ENCODE measurements around the gene WDR45B. TPM values are rescaled to one million over a fixed set of nuclear protein-coding genes. Genes with fewer than 3 reads are reported as not detected.

The WDR45B gene
- total and polyA plus RNA-seq, 2 experiments from 2014 or later = 83.2 to 99.5 TPM

DNA sequence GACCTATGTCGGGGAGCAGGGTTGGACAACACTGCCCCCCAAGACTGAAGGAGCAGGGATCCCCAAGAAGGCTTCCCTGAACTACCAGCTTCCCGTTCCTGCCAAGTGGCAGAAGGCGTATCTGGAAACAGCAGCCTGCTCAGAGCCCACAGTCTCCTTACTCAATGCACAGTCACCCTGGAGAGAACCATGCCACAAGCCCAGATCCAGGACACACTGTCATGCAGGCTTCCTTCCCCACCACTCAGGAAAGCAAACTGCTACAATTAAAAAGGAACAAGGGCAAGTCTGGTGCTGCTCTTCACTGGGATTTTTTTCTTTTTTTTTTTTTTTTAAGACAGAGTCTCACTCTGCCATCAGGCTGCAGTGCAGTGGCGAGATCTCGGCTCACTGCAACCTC, 8.2 kb downstream of the WDR45B start:
- H3K4me1 ChIP-seq (ENCODE audit: low read depth) = no peaks in the 10 kb centered on the region
- H3K9me3 ChIP-seq (ENCODE audit: low read depth) = no peaks in the 10 kb centered on the region
- H3K36me3 ChIP-seq = peaks cover 34% of the 10 kb centered on the region
- no peak for DNase-seq (ENCODE audit: low read depth in 1 of 2, low spot score in 1 of 2)
- H3K4me3 ChIP-seq = no peak overlapping the region
- TF ChIP-seq, protein P1, sequence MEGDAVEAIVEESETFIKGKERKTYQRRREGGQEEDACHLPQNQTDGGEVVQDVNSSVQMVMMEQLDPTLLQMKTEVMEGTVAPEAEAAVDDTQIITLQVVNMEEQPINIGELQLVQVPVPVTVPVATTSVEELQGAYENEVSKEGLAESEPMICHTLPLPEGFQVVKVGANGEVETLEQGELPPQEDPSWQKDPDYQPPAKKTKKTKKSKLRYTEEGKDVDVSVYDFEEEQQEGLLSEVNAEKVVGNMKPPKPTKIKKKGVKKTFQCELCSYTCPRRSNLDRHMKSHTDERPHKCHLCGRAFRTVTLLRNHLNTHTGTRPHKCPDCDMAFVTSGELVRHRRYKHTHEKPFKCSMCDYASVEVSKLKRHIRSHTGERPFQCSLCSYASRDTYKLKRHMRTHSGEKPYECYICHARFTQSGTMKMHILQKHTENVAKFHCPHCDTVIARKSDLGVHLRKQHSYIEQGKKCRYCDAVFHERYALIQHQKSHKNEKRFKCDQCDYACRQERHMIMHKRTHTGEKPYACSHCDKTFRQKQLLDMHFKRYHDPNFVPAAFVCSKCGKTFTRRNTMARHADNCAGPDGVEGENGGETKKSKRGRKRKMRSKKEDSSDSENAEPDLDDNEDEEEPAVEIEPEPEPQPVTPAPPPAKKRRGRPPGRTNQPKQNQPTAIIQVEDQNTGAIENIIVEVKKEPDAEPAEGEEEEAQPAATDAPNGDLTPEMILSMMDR (IDR thresholded peaks at IDR 0.05; ENCODE audit: low read depth, low read length) = no peak
- H3K27me3 ChIP-seq = no peaks in the 10 kb centered on the region
- H3K27ac ChIP-seq = no peak overlapping the region

DNA sequence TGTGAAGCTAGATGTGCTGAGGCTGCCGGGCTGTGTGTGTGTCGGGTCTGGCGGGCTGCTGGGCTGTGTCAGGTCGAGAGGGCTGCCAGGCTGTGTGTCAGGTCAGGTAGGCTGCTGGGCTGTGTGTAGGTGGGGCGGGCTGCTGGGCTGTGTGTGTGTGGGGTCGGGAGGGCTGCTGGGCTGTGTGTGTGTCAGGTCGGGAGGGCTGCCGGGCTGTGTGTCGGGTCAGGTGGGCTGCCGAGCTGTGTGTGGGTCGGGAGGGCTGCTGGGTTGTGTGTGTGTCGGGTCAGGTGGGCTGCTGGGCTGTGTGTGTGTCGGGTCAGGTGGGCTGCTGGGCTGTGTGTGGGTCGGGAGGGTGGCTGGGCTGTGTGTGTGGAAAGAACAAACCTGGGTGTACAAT, 8.6 kb downstream of the WDR45B start:
- H3K27ac ChIP-seq = no peak overlapping the region
- H3K9me3 ChIP-seq (ENCODE audit: low read depth) = no peaks in the 10 kb centered on the region
- H3K36me3 ChIP-seq = peaks cover 34% of the 10 kb centered on the region
- no peaks in the 10 kb centered on the region for H3K4me1 ChIP-seq (ENCODE audit: low read depth)
- TF ChIP-seq, protein P1 (IDR thresholded peaks at IDR 0.05; ENCODE audit: low read depth, low read length) = no peak
- H3K27me3 ChIP-seq = no peaks in the 10 kb centered on the region
- no peak for DNase-seq (ENCODE audit: low read depth in 1 of 2, low spot score in 1 of 2)
- no peak overlapping the region for H3K4me3 ChIP-seq

DNA sequence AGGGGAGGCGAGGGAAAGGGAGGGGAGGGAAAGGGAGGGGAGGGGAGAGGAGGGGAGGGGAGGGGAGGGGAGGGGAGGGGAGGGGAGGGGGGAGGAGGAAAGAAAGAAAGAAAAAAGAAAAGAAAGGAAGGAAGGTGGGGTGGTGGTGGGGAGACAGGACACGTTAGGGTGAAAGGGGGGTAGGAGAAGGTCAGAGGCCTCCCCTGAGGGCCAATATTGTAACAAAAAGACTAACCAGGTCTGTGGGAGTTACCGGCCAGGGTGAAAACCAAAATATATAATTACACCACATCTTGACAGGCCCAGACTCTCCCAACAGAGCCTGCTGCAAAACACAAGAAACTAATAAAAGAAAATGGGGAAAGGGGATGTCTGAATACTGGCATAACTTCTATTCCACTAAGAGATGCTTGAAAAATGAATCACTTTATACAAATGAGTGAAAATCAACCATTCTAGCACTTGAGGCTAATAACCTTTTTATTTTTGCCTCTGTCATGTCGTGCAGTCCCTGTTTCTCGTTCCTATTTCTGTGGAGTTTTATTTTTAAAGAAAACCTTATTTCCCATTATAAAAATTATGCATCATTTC, 10.0 kb downstream of the WDR45B start:
- Histone ChIP-seq H3K27ac (no peak overlapping the region), H3K4me1 (ENCODE audit: low read depth) (no peaks in the 10 kb centered on the region), H3K4me3 (no peak overlapping the region), H3K36me3 (peaks cover 26% of the 10 kb centered on the region), H3K9me3 (ENCODE audit: low read depth) (no peaks in the 10 kb centered on the region), H3K27me3 (no peaks in the 10 kb centered on the region)
- TF ChIP-seq, protein P1 (IDR thresholded peaks at IDR 0.05; ENCODE audit: low read depth, low read length) = no peak
- DNase-seq (ENCODE audit: low read depth in 1 of 2, low spot score in 1 of 2) = no peak

DNA sequence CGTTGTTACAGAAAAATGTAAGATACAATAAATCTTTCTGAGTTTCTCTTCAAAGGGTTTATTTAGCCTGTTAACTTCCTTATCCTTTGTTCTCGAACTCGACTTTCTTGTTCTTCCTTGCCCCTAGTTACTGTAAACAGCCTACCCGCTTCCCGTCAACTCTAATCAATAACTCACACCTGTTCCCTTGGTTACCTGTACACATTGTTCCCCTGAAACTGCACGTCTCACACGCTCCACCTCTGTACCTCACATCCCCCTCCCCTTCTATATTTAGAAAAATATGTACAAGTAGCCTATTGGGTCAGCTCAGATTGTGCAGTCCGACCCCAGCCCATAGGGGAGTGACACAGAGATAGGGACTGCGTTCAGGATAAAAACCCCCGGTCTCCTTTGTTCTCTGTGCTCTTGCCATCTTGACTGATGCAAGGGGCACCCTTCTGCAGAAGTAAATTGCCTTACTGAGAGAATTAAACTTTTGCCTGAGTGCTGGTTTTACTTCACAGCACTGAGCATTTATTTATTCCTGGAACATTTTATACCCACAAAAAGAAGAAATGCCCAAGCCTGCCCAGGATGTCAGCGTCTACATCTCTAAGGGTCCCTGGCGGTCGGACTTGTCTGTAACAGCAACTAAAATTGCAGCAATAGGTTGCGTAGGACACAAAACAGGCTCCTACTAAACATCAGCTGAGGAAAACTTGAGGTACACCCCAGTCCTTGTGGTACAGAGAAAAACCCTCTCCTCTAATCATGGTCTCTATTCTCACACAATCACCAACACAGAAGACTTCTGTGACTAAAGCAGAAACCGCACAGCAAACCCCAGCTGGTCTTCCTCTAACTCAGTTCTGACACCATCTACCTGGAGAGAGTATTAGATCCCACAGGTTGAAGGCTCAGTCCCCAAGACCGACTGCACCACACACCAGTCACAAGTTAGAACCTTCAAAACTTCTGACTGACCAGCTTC, 11.3 kb downstream of the WDR45B start:
- peaks cover 16% of the 10 kb centered on the region for H3K36me3 ChIP-seq
- no peak for DNase-seq (ENCODE audit: low read depth in 1 of 2, low spot score in 1 of 2)
- H3K27me3 ChIP-seq = no peaks in the 10 kb centered on the region
- TF ChIP-seq, protein P1 (IDR thresholded peaks at IDR 0.05; ENCODE audit: low read depth, low read length) = no peak
- H3K4me3 ChIP-seq = no peak overlapping the region
- H3K4me1 ChIP-seq (ENCODE audit: low read depth) = no peaks in the 10 kb centered on the region
- H3K27ac ChIP-seq = no peak overlapping the region
- H3K9me3 ChIP-seq (ENCODE audit: low read depth) = no peaks in the 10 kb centered on the region

DNA sequence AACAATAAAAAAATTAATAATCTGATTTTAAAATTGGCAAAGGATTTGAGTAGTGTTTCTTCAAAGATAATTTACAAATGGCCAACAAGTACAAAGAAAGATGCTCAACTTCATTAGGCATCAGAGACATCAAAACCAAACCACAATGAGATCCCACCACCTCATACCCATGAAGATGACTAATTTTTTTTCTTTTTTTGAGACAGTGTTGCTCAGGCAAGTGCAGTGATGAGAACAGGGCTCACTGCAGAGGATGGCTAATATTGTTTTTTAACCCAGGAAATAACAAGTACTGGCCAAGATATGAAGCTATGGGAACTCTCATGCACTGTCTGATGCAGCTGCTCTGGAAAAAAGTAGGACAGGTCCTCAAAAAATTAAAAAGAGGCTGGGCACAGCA, 14.9 kb downstream of the WDR45B start:
- no peak for DNase-seq (ENCODE audit: low read depth in 1 of 2, low spot score in 1 of 2)
- Histone ChIP-seq H3K4me3 (no peak overlapping the region), H3K27me3 (no peaks in the 10 kb centered on the region), H3K9me3 (ENCODE audit: low read depth) (no peaks in the 10 kb centered on the region), H3K36me3 (peaks cover 14% of the 10 kb centered on the region), H3K4me1 (ENCODE audit: low read depth) (no peaks in the 10 kb centered on the region), H3K27ac (no peak overlapping the region)
- TF ChIP-seq, protein P1 (IDR thresholded peaks at IDR 0.05; ENCODE audit: low read depth, low read length) = no peak
